ENCODE measurements around the gene PIN4.
"Not testable (repeated sequence)": the region's sequence is repeated elsewhere in the genome, so short reads cannot be mapped to it uniquely, and the experiment has no call there.

The PIN4 gene

DNA sequence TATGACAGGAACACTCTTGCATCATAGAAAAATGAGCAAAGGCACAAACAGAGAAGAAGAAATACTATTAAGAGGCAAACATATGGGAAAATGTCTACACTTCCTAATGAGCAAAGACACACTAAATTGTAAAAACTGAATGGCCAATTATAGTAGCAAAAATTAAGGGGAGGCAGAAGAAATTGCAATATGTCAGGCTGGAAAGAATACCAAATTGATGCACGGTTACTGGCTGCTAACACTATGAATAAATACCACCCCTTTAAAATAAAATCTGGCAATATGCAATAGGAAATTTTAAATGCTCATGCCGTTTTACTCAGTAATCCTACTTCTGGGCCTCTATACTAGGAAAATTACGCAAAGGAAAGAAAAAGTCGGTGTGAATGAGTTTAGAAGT lies 16.0 kb upstream of the PIN4 start:
- Mint-ChIP-seq H3K4me1 (peaks cover 10% of the 10 kb centered on the region), H3K9me3 (no peaks in the 10 kb centered on the region), H3K27me3 (no peaks in the 10 kb centered on the region), H3K36me3 (ENCODE audit: low read depth) (no peaks in the 10 kb centered on the region), H3K4me3 (no peak overlapping the region), H3K27ac (no peak overlapping the region)
- ATAC-seq (no peak), DNase-seq (no peak)

DNA sequence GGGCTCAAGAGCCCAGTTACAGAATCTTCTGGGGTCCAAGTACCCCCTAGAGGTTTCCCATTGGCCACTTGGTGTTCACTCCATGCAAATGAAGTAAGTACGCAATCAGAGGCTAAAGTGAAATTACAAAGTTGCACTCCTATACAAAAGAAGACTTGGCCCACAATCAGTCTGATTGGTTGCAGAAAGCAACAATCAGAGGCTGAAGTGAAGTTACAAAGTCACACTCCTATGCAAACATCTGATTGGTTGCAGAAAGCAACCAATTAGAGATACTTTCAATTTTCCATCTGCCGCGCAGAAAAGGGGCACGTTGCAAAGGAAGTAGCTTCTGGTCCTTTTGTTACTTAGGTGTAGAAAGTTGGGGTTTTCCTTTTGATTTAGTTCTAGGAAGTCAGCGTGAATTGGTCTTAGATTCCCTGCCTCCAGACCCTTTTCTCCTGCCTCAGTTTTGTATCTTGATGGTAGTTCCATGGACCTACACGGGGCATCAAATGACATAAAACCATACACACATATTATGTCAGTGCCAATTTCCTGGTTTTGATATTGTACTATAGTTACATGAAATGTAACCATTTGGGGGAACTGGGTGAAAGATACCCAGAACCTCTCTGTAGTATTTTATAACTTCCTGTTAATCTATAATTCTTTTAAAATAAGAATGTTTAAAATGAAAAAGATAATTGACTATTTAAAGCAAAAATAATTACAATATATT lies 12.4 kb upstream of the PIN4 start:
- Mint-ChIP-seq H3K9me3 (no peaks in the 10 kb centered on the region), H3K27ac (peak overlapping the region; percentile 50), H3K36me3 (ENCODE audit: low read depth) (no peaks in the 10 kb centered on the region), H3K4me3 (peak overlapping the region; percentile 66), H3K27me3 (no peaks in the 10 kb centered on the region), H3K4me1 (peaks cover 10% of the 10 kb centered on the region)
- ATAC-seq = peak; percentile 57
- peak; percentile 4 for DNase-seq

DNA sequence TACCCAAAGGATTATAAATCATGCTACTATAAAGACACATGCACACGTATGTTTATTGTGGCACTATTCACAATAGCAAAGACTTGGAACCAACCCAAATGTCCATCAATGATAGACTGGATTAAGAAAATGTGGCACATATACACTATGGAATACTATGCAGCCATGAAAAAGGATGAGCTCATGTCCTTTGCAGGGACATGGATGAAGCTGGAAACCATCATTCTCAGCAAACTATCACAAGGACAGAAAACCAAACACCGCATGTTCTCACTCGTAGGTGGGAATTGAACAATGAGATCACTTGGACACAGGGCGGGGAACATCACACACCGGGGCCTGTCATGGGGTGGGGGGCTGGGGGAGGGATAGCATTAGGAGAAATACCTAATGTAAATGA lies 5.3 kb upstream of the PIN4 start:
- H3K4me1 Mint-ChIP-seq = peaks cover 11% of the 10 kb centered on the region
- not testable (repeated sequence) for H3K27ac Mint-ChIP-seq; H3K36me3 Mint-ChIP-seq (ENCODE audit: low read depth); H3K27me3 Mint-ChIP-seq; H3K4me3 Mint-ChIP-seq; ATAC-seq; H3K9me3 Mint-ChIP-seq; DNase-seq

DNA sequence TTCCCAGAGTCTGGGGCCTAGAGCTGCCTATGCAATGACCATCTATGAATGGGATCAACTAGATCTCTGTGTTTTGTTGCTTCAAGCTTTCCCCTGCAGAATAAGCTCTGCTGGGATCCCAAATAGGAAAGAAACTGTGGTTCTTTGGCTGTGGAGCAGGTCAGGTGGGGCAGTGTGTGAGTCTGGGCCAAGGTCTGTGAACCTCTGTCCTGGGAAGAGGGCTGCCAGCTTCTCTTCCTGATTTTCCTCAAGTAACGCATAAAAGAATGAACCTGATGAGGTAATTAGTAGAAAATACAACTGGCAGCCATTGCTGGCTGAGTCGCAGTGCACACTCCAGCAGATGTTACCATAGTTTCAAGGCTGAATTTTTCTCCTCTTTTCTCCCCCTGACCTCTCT lies 4.6 kb upstream of the PIN4 start:
- Mint-ChIP-seq H3K4me3 (no peak overlapping the region), H3K27me3 (no peaks in the 10 kb centered on the region), H3K9me3 (no peaks in the 10 kb centered on the region), H3K27ac (no peak overlapping the region), H3K36me3 (ENCODE audit: low read depth) (no peaks in the 10 kb centered on the region), H3K4me1 (peaks cover 11% of the 10 kb centered on the region)
- DNase-seq (no peak), ATAC-seq (no peak)

DNA sequence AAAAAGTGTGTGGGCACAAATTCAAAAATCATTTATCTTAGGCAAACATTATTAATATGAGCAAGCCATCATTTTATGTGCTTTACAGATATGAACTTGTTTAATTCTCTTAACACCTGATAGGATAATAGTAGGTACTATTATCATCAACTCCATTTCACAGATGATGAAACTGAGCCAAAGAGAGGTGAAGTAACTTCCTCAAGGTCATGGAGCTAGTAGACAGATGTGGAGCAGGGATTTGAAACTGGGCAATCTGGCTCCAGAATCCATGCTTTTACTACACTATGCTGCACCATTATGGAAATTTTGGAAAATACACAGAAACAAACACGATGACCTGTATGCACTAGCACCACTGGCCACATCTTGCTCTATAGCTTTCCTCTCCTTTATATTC lies 1.0 kb upstream of the PIN4 start:
- Mint-ChIP-seq H3K27me3 (no peaks in the 10 kb centered on the region), H3K9me3 (no peaks in the 10 kb centered on the region), H3K4me1 (peaks cover 15% of the 10 kb centered on the region), H3K27ac (no peak overlapping the region), H3K4me3 (no peak overlapping the region), H3K36me3 (ENCODE audit: low read depth) (no peaks in the 10 kb centered on the region)
- ATAC-seq (no peak), DNase-seq (no peak)

DNA sequence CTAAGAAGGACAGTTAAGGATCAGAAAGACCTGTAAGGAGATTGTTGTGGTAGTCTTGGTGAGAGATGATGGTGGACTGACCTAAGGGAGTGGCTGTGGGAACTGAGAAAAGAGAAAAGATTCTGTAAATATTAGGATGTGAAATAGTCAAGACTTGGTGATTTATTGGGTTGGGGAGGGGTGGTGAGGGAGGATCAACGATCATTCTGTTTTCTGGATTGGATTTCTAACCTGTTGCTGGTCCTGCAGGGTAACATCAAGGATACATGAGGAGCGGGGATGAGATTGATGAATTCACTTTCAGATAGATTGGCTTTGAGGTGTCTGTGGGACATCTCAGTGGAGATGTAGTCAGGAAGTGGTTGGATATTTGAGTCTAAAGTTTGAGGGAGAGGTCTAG lies 1.4 kb downstream of the PIN4 start:
- ATAC-seq = no peak
- H3K4me1 Mint-ChIP-seq = peaks cover 15% of the 10 kb centered on the region

DNA sequence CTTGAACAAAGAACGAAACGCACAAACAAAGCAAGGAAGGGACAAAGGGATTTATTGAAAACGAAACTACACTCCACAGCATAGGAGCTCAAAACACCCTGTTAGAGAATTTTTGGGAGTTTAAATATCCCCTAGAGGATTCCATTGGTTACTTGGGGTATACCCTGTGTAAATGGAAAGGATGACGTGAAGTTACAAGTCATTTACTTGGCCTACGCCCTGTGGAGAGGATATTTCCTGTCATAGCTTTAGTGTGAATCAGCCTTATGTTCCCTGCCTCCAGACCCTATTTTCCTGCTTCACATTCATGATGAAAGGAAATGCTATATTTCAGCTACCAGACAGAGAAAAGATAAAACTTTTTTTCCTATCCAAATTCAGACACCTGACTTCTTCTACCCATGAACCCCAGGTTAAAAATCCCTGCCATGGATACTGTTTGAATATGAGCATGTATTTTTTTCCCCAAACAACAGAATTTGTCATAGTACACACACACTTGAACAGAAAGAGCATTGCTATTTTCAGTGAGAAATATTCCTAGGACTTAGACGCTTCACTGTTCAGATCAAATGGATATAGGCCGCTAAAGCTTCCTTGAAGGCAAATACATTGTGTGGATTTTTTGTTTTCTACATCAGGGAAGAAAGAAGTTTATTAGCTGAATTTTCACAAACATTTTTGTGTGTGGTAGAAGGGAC lies 20.4 kb downstream of the PIN4 start:
- Mint-ChIP-seq H3K4me3 (no peak overlapping the region), H3K36me3 (ENCODE audit: low read depth) (peaks cover 9% of the 10 kb centered on the region), H3K27ac (no peak overlapping the region), H3K27me3 (no peaks in the 10 kb centered on the region), H3K4me1 (no peaks in the 10 kb centered on the region), H3K9me3 (no peaks in the 10 kb centered on the region)
- no peak for DNase-seq
- no peak for ATAC-seq

More for the DNA sequence above, 1.4 kb downstream of the PIN4 start:
- no peak overlapping the region for H3K4me3 Mint-ChIP-seq
- peaks cover 1% of the 10 kb centered on the region for H3K36me3 Mint-ChIP-seq (ENCODE audit: low read depth)
- no peaks in the 10 kb centered on the region for H3K27me3 Mint-ChIP-seq
- DNase-seq = no peak
- no peak overlapping the region for H3K27ac Mint-ChIP-seq
- no peaks in the 10 kb centered on the region for H3K9me3 Mint-ChIP-seq

DNA sequence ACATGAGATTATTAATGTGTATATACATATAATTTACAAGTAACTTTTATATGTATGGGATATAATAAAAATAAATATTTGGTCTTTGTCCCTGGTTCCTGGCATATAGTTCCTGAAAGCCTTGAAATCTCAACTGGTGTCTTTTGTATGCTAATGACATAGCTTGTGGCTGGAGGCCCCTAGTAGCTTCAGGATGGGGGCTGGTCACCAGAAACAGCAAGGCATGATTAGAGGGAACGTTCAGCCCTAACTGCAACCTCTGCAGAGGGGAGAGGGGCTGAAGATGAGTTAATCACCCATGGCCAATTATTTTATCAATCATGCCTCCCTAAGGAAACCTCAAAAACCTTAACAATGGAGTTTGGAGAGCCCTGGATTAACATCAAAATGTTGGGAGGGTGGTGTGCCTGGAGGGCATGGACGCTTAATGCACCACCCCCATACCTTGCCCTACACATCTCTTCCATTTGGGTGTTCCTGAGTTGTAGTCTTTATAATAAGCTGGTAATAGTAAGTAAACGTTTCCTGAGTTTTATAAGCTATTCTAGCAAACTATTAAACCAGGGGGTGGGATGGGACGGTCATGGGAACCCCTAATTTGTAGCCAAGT lies 21.3 kb downstream of the PIN4 start:
- H3K9me3 Mint-ChIP-seq = no peaks in the 10 kb centered on the region
- no peak overlapping the region for H3K27ac Mint-ChIP-seq
- H3K36me3 Mint-ChIP-seq (ENCODE audit: low read depth) = peaks cover 12% of the 10 kb centered on the region
- DNase-seq (no peak), ATAC-seq (no peak)
- H3K4me3 Mint-ChIP-seq = no peak overlapping the region
- H3K27me3 Mint-ChIP-seq = no peaks in the 10 kb centered on the region
- no peaks in the 10 kb centered on the region for H3K4me1 Mint-ChIP-seq

DNA sequence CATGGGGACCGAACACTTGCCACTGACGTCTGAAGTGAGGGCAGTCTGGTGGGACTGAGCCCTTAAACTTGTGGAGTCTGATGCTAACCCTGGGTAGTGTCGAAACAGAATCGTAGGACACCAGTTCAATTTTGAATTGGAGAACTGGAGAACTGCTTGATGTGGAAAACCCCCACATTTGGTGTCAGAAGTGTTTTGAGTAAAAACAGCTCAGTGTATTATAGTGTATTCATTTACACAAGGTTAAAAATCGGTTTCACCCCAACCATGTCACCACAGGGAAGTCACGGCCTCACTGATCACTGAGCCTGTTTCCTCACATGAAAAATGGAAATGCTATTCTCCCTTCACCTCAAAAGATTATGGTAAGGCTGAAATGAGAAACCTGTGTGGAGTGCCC lies 21.9 kb downstream of the PIN4 start:
- ATAC-seq = no peak
- H3K9me3 Mint-ChIP-seq = no peaks in the 10 kb centered on the region
- peaks cover 12% of the 10 kb centered on the region for H3K36me3 Mint-ChIP-seq (ENCODE audit: low read depth)
- H3K27me3 Mint-ChIP-seq = no peaks in the 10 kb centered on the region
- no peak overlapping the region for H3K27ac Mint-ChIP-seq
- DNase-seq = no peak
- H3K4me1 Mint-ChIP-seq = no peaks in the 10 kb centered on the region
- H3K4me3 Mint-ChIP-seq = no peak overlapping the region

DNA sequence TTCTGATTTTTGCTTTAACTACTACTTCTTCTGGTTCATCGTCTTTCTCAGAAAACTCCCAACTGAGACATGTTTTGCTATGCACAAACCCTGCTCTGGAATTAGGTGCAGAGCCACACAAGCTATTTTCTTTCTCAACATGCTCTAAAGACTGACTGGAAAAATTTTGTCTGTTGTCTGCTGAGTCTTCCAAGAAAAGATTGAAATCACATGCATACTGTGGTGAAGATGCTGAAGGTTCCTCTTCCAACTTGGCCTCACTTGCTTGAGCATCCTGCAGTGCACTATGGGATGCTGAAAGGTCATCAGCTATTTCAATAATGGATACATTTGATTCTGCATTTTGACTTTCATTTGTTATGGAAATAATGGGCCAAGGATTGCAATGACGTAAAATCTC lies 24.1 kb downstream of the PIN4 start:
- no peak for ATAC-seq
- Mint-ChIP-seq H3K9me3 (no peaks in the 10 kb centered on the region), H3K36me3 (ENCODE audit: low read depth) (peaks cover 16% of the 10 kb centered on the region)

DNA sequence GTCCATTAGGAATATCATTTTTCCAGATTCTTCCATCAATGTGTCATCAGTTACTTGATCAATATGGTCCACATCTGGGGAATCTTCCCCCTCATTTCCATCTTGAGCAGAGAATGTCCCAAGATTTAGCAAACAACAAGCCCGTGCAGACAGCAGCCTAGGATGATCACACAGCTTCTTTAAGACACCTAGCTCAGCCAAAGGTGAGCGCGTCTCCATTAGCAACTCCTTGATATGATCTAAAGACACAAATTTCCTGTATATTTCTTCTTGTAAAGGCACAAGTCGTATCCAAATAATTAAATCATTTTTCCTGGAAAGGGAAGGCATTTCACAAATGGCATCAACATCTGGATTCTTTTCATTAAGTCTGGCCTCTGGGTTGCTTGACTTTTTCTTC lies 25.8 kb downstream of the PIN4 start:
- DNase-seq (no peak), ATAC-seq (no peak)
- H3K36me3 Mint-ChIP-seq (ENCODE audit: low read depth) = peaks cover 16% of the 10 kb centered on the region
- no peaks in the 10 kb centered on the region for H3K27me3 Mint-ChIP-seq
- no peak overlapping the region for H3K27ac Mint-ChIP-seq
- no peaks in the 10 kb centered on the region for H3K4me1 Mint-ChIP-seq
- no peaks in the 10 kb centered on the region for H3K9me3 Mint-ChIP-seq
- no peak overlapping the region for H3K4me3 Mint-ChIP-seq

More for the DNA sequence above, 24.1 kb downstream of the PIN4 start:
- Mint-ChIP-seq H3K27ac (no peak overlapping the region), H3K4me1 (no peaks in the 10 kb centered on the region), H3K27me3 (no peaks in the 10 kb centered on the region), H3K4me3 (no peak overlapping the region)
- DNase-seq = no peak

DNA sequence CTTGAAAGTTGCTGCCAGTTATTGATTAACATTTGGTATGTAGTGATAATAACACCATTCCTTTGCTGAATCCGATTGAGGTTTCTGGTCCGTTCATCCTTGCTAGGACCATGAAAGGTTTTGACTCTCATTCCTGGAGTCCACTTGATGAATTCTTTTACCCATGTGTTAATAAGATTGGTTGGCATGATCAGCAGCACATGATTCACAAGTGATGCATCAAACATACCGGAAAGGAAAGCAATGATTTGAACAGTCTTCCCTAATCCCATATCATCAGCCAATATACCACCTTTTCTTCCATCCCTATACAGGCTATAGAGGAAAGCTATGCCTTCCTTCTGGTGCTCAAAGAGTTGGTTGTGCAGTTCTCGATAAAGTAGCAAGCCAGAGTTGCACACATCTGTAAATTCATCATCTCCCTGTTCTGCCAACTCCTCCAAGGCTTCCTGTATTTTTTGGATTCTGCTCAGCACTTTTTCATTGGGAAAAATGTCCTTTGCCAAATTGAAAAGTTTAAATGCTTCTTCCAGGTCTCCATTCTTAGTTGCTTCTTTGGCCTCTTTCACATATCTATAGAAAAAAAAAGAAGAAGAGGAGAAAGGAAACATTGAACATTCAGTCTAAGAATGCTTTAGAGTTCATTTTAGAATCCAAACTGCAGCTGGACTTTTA lies 26.7 kb downstream of the PIN4 start:
- ATAC-seq (no peak), DNase-seq (no peak)
- no peaks in the 10 kb centered on the region for H3K27me3 Mint-ChIP-seq
- H3K36me3 Mint-ChIP-seq (ENCODE audit: low read depth) = peaks cover 16% of the 10 kb centered on the region
- H3K9me3 Mint-ChIP-seq = no peaks in the 10 kb centered on the region
- H3K4me3 Mint-ChIP-seq = no peak overlapping the region
- no peak overlapping the region for H3K27ac Mint-ChIP-seq
- no peaks in the 10 kb centered on the region for H3K4me1 Mint-ChIP-seq

DNA sequence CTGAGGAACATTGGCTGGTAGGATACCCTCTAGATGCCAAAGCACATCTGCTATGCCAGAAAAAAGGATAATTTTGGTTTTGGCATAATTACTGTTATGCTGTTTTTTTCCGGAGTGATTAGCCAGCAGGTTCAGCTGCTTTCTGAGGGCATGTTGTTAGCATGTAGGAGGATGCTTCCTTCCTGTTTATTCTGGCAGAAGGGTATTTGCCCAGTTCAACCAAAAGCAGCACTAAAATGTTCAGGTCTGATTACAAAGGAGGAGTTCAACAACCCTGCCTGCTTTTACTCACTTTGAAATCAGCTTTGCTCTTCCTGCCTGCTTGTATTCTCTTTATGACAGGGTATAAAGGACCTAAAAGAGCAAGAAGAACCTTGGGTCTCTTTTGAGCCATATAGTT lies 35.4 kb downstream of the PIN4 start:
- no peaks in the 10 kb centered on the region for H3K27me3 Mint-ChIP-seq
- H3K36me3 Mint-ChIP-seq (ENCODE audit: low read depth) = no peaks in the 10 kb centered on the region
- H3K27ac Mint-ChIP-seq = no peak overlapping the region
- ATAC-seq (no peak), DNase-seq (no peak)
- no peaks in the 10 kb centered on the region for H3K4me1 Mint-ChIP-seq
- no peak overlapping the region for H3K4me3 Mint-ChIP-seq
- H3K9me3 Mint-ChIP-seq = no peaks in the 10 kb centered on the region

DNA sequence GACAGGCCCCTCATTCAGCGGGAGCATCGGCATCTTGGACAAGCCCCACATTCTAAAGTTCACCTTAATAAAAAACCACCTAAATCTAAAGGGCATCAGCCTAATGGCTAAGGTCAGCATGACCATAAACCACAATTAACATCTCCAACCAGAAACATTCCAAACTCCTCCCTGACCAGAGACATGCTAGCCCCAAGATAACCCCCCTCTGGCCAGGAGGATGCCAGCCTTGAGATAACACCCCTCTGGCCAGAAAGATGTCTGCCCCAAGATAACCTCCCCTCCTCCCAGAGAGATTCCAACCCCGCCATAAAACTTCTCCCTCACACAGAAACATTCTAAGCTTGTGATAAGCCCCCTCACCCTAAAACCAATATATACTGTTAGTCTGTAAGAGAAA lies 38.8 kb downstream of the PIN4 start:
- not testable (repeated sequence) for ATAC-seq; DNase-seq; H3K9me3 Mint-ChIP-seq; H3K4me3 Mint-ChIP-seq; H3K27ac Mint-ChIP-seq; H3K4me1 Mint-ChIP-seq; H3K27me3 Mint-ChIP-seq; H3K36me3 Mint-ChIP-seq (ENCODE audit: low read depth)

DNA sequence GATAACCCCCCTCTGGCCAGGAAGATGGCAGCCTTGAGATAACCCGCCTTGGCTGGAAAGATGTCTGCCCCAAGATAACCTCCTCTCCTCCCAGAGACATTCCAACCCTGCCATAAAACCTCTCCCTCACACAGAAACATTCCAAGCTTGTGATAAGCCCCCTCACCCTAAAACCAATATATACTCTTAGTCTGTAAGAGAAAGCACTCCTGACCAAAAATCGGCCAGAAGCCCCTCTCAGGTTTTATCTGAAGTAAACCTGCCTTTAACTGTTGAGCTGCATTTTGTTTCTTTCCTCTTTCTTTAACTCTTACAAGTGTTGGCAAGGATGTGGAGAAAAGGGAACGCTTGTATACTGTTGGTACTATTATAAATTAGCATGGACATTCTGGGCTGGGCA lies 48.7 kb downstream of the PIN4 start:
- Mint-ChIP-seq H3K27me3 (no peaks in the 10 kb centered on the region), H3K4me1 (no peaks in the 10 kb centered on the region), H3K4me3 (no peak overlapping the region), H3K9me3 (no peaks in the 10 kb centered on the region), H3K36me3 (ENCODE audit: low read depth) (peaks cover 2% of the 10 kb centered on the region), H3K27ac (no peak overlapping the region)
- DNase-seq (no peak), ATAC-seq (no peak)
